DND-41 (cell line): ENCODE results near the gene TMEFF1.

Experiments used
- ATAC-seq: fragments of 200-7000 bp; cut with Tn5 transposase; 3 replicates; pipeline ENCODE4 v1.9.1; 2021; ENCODE audit warnings: low read depth; ENCODE audit not compliant: insufficient read depth
- DNase-seq: peaks from one replicate; pipeline ENCODE4 v3.0.0-alpha.2; 2020
- H2AFZ ChIP-seq: 2 replicates; pipeline ENCODE4 v1.6.0; 2012; ENCODE audit warnings: low read depth, low read length
- H3K27ac ChIP-seq: 2 replicates; pipeline ENCODE4 v1.5.1; 2012; ENCODE audit warnings: low read length, inconsistent platforms
- H3K27me3 ChIP-seq: fragments of 200-600 bp; sonication (generic); 2 replicates; pipeline ENCODE4 v1.6.0; 2012; ENCODE audit warnings: low read length, mild to moderate bottlenecking, inconsistent platforms; ENCODE audit not compliant: insufficient read depth, poor library complexity
- H3K36me3 ChIP-seq: 2 replicates; pipeline ENCODE4 v1.5.1; 2012; ENCODE audit warnings: low read length, inconsistent platforms; ENCODE audit not compliant: insufficient read depth
- H3K4me1 ChIP-seq: 2 replicates; pipeline ENCODE4 v1.5.1; 2012; ENCODE audit warnings: mild to moderate bottlenecking, low read length; ENCODE audit not compliant: insufficient read depth
- H3K4me2 ChIP-seq: 2 replicates; pipeline ENCODE4 v1.6.0; 2012; ENCODE audit warnings: mild to moderate bottlenecking, moderate library complexity, low read length, inconsistent platforms; ENCODE audit not compliant: insufficient read depth
- H3K4me3 ChIP-seq, 2 experiments: fragments of 200-600 bp in 1 of 2; shearing (Covaris generic) in 1 of 2; 2 replicates each; pipeline ENCODE4 v1.5.1; 2012 to 2016; ENCODE audit warnings: inconsistent platforms in 2 of 2, low read length in 2 of 2, mild to moderate bottlenecking in 2 of 2, low read depth in 1 of 2, moderate library complexity in 1 of 2
- H3K79me2 ChIP-seq: 2 replicates; pipeline ENCODE4 v1.6.0; 2012; ENCODE audit warnings: low read length, inconsistent platforms; ENCODE audit not compliant: insufficient read depth
- H3K9ac ChIP-seq: 2 replicates; pipeline ENCODE4 v1.6.0; 2012; ENCODE audit warnings: low read depth, mild to moderate bottlenecking, inconsistent platforms, low read length, moderate library complexity
- H3K9me3 ChIP-seq: 2 replicates; pipeline ENCODE4 v1.5.1; 2012; ENCODE audit warnings: low read length, moderate library complexity, mild to moderate bottlenecking, inconsistent platforms; ENCODE audit not compliant: insufficient read depth, severe bottlenecking
- H4K20me1 ChIP-seq: 2 replicates; pipeline ENCODE4 v1.6.0; 2012; ENCODE audit warnings: low read length; ENCODE audit not compliant: insufficient read depth
- CTCF ChIP-seq: IDR thresholded peaks from 2 replicates; pipeline ENCODE4 v1.5.1; 2012; ENCODE audit warnings: borderline replicate concordance, low read length, moderate library complexity, mild to moderate bottlenecking; ENCODE audit not compliant: poor library complexity, severe bottlenecking; ENCODE audit errors: extremely low read depth
- EZH2 ChIP-seq: IDR thresholded peaks from 3 replicates; pipeline ENCODE4 v1.6.1; 2012; ENCODE audit warnings: borderline replicate concordance, low read depth, mild to moderate bottlenecking, moderate library complexity, low read length, inconsistent platforms; ENCODE audit not compliant: severe bottlenecking

The TMEFF1 gene

DNA sequence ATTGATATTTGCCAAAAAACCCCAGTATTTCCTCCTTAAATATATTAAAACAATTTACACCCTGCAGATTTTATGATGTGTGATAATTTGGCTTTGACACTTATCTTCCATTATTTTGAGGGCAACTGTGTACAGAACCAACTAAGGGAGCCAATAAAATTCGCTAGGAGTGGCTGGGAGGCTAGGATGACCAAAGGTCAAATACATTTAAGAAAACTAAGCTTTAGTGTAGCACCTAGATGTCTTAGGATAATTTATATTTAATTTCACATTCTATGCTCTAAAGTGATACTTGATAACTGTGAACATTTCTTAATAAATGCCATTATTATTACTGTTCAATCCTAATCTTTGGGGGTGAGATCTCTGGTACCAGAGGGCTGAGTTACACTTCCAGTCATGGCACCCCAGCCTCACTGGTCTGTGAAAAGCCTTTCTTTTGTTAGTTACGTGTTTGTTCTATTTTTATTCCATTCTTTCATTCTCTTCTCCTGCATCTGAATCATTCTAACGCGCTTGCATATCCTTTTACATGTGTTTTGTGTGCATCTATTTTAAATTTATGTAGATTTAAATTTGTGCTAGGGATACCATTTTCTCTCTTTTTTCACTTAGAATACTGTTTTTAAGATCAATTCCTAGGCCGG is 26.9 kb upstream of the TMEFF1 start:
- no peaks in the 10 kb centered on the region for H3K79me2 ChIP-seq
- no peak overlapping the region for H3K27ac ChIP-seq
- H3K27me3 ChIP-seq = no peaks in the 10 kb centered on the region

GRCh38 chr9:100447041-100447440 is 25.9 kb upstream of the TMEFF1 start:
- Histone ChIP-seq H3K27me3 (no peaks in the 10 kb centered on the region), H2AFZ (no peak overlapping the region), H3K36me3 (no peaks in the 10 kb centered on the region), H3K4me2 (no peak overlapping the region), H3K4me3 (no peak overlapping the region), H4K20me1 (no peaks in the 10 kb centered on the region), H3K9me3 (no peaks in the 10 kb centered on the region), H3K79me2 (no peaks in the 10 kb centered on the region), H3K27ac (no peak overlapping the region), H3K4me1 (no peaks in the 10 kb centered on the region), H3K9ac (no peak overlapping the region)
- ATAC-seq (no peak), DNase-seq (no peak)
- TF ChIP-seq CTCF (no peak), EZH2 (no peak)

More for the DNA sequence above, 26.9 kb upstream of the TMEFF1 start:
- ATAC-seq = no peak
- Histone ChIP-seq H3K36me3 (no peaks in the 10 kb centered on the region), H3K4me3 (no peak overlapping the region), H2AFZ (no peak overlapping the region), H3K9ac (no peak overlapping the region), H3K4me1 (no peaks in the 10 kb centered on the region), H4K20me1 (no peaks in the 10 kb centered on the region), H3K4me2 (no peak overlapping the region), H3K9me3 (no peaks in the 10 kb centered on the region)
- TF ChIP-seq CTCF (no peak), EZH2 (no peak)
- no peak for DNase-seq

DNA sequence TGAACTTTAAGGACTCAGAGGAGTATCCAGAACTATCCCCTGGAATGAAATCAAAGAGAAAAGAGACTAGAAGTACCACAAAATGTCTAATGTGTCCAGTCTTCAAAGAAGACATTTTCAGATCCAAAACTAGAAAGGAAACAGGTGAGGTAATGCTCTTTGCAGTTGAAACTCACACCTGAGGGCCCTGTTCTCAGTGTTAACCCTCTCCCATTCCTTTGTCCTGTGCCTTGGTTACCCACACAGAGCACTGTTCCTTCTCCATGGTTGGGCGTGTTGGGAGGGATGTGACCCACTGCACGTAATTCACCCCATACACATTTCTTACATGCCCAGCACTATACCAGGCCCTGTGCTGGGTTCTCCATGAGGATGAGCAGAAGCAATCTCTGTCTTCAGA is 24.7 kb upstream of the TMEFF1 start:
- Histone ChIP-seq H3K9me3 (no peaks in the 10 kb centered on the region), H3K27ac (no peak overlapping the region), H3K9ac (no peak overlapping the region), H3K4me2 (no peak overlapping the region), H3K4me3 (no peak overlapping the region), H4K20me1 (no peaks in the 10 kb centered on the region), H3K4me1 (no peaks in the 10 kb centered on the region), H3K79me2 (no peaks in the 10 kb centered on the region), H2AFZ (no peak overlapping the region), H3K36me3 (no peaks in the 10 kb centered on the region), H3K27me3 (no peaks in the 10 kb centered on the region)
- TF ChIP-seq CTCF (no peak), EZH2 (no peak)
- ATAC-seq (no peak), DNase-seq (no peak)

DNA sequence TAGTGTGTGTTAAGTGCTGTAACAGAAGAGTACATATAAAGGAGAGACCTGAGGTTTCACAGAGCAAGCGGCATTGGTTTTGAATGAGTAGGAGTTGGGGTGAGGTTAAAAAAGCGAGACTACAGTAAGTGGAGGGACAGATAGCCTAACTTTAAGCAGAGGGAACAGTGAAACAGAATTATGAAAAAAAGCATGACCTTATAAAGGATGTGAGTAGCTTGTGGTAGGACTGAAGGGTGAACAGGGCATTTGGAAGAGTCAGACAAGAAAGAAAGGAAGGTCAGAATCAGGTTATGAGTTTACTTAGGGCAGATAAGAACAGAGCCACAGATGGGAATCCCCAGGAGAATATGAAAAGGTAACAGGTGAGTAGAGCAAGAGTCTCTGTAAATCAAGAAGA is 23.5 kb upstream of the TMEFF1 start:
- no peaks in the 10 kb centered on the region for H3K4me1 ChIP-seq
- H3K4me2 ChIP-seq = no peak overlapping the region
- no peak for ATAC-seq
- DNase-seq = no peak
- no peaks in the 10 kb centered on the region for H3K79me2 ChIP-seq
- H3K27me3 ChIP-seq = no peaks in the 10 kb centered on the region
- no peak for TF ChIP-seq CTCF
- no peak for TF ChIP-seq EZH2
- H3K9ac ChIP-seq = no peak overlapping the region
- H3K4me3 ChIP-seq = no peak overlapping the region
- H3K36me3 ChIP-seq = no peaks in the 10 kb centered on the region
- H3K27ac ChIP-seq = no peak overlapping the region
- H4K20me1 ChIP-seq = no peaks in the 10 kb centered on the region
- H3K9me3 ChIP-seq = no peaks in the 10 kb centered on the region
- H2AFZ ChIP-seq = no peak overlapping the region
